ENCODE results near the gene IQGAP2.

The IQGAP2 gene

GRCh38 chr5:76616206-76616605, 213.1 kb downstream of the IQGAP2 start:
- Histone ChIP-seq H3K27me3 (ENCODE audit: control insufficient read depth, insufficient read depth, low read length) (no peaks in the 10 kb centered on the region), H3K4me3 (ENCODE audit: low read length) (no peak overlapping the region), H3K36me3 (ENCODE audit: control insufficient read depth, insufficient read depth, low read length) (peaks cover 5% of the 10 kb centered on the region), H3K27ac (ENCODE audit: low read depth, low read length) (no peak overlapping the region), H3K9ac (ENCODE audit: low read length) (no peak overlapping the region), H3K4me1 (ENCODE audit: control insufficient read depth, insufficient read depth, low read length) (no peaks in the 10 kb centered on the region)

GRCh38 chr5:76617229-76617628, 214.1 kb downstream of the IQGAP2 start:
- Histone ChIP-seq H3K36me3 (ENCODE audit: control insufficient read depth, insufficient read depth, low read length) (peaks cover 5% of the 10 kb centered on the region), H3K9ac (ENCODE audit: low read length) (no peak overlapping the region), H3K4me1 (ENCODE audit: control insufficient read depth, insufficient read depth, low read length) (no peaks in the 10 kb centered on the region), H3K27me3 (ENCODE audit: control insufficient read depth, insufficient read depth, low read length) (no peaks in the 10 kb centered on the region), H3K27ac (ENCODE audit: low read depth, low read length) (no peak overlapping the region), H3K4me3 (ENCODE audit: low read length) (no peak overlapping the region)

GRCh38 chr5:76617675-76618074, 214.6 kb downstream of the IQGAP2 start:
- Histone ChIP-seq H3K27me3 (ENCODE audit: control insufficient read depth, insufficient read depth, low read length) (no peaks in the 10 kb centered on the region), H3K4me1 (ENCODE audit: control insufficient read depth, insufficient read depth, low read length) (no peaks in the 10 kb centered on the region), H3K4me3 (ENCODE audit: low read length) (no peak overlapping the region), H3K36me3 (ENCODE audit: control insufficient read depth, insufficient read depth, low read length) (peaks cover 4% of the 10 kb centered on the region), H3K27ac (ENCODE audit: low read depth, low read length) (no peak overlapping the region), H3K9ac (ENCODE audit: low read length) (no peak overlapping the region)

GRCh38 chr5:76620166-76620565, 217.1 kb downstream of the IQGAP2 start:
- no peak overlapping the region for H3K9ac ChIP-seq (ENCODE audit: low read length)
- no peaks in the 10 kb centered on the region for H3K4me1 ChIP-seq (ENCODE audit: control insufficient read depth, insufficient read depth, low read length)
- H3K4me3 ChIP-seq (ENCODE audit: low read length): no peak overlapping the region
- no peak overlapping the region for H3K27ac ChIP-seq (ENCODE audit: low read depth, low read length)
- H3K27me3 ChIP-seq (ENCODE audit: control insufficient read depth, insufficient read depth, low read length): no peaks in the 10 kb centered on the region
- no peaks in the 10 kb centered on the region for H3K36me3 ChIP-seq (ENCODE audit: control insufficient read depth, insufficient read depth, low read length)

GRCh38 chr5:76622076-76622475, 219.0 kb downstream of the IQGAP2 start:
- H3K27me3 ChIP-seq (ENCODE audit: control insufficient read depth, insufficient read depth, low read length): no peaks in the 10 kb centered on the region
- no peaks in the 10 kb centered on the region for H3K4me1 ChIP-seq (ENCODE audit: control insufficient read depth, insufficient read depth, low read length)
- no peak overlapping the region for H3K9ac ChIP-seq (ENCODE audit: low read length)
- peaks cover 2% of the 10 kb centered on the region for H3K36me3 ChIP-seq (ENCODE audit: control insufficient read depth, insufficient read depth, low read length)
- peak overlapping the region; percentile 52 for H3K27ac ChIP-seq (ENCODE audit: low read depth, low read length)
- peak overlapping the region; percentile 23 for H3K4me3 ChIP-seq (ENCODE audit: low read length)

GRCh38 chr5:76622973-76623596, 220.0 kb downstream of the IQGAP2 start, which contains the start of gene F2RL2:
TSS of gene F2RL2 (minus strand) at chr5:76623403. CDS start at chr5:76623230, 173 bp downstream.
- peak within 1 kb of the TSS; percentile 52 for H3K27ac ChIP-seq (ENCODE audit: low read depth, low read length)
- peaks cover 2% of the 10 kb centered on the region for H3K36me3 ChIP-seq (ENCODE audit: control insufficient read depth, insufficient read depth, low read length)
- H3K27me3 ChIP-seq (ENCODE audit: control insufficient read depth, insufficient read depth, low read length): no peaks in the 10 kb centered on the region
- H3K9ac ChIP-seq (ENCODE audit: low read length): no peak within 1 kb of the TSS
- peak within 1 kb of the TSS; percentile 15 for H3K4me3 ChIP-seq (ENCODE audit: low read length)
- no peaks in the 10 kb centered on the region for H3K4me1 ChIP-seq (ENCODE audit: control insufficient read depth, insufficient read depth, low read length)

- Histone ChIP-seq H3K27me3 (ENCODE audit: control insufficient read depth, insufficient read depth, low read length) (no peaks in the 10 kb centered on the region), H3K27ac (ENCODE audit: low read depth, low read length) (no peak overlapping the region), H3K4me1 (ENCODE audit: control insufficient read depth, insufficient read depth, low read length) (no peaks in the 10 kb centered on the region), H3K36me3 (ENCODE audit: control insufficient read depth, insufficient read depth, low read length) (peaks cover 2% of the 10 kb centered on the region), H3K9ac (ENCODE audit: low read length) (no peak overlapping the region), H3K4me3 (ENCODE audit: low read length) (no peak overlapping the region)
Measured at GRCh38 chr5:76625087-76625815, 222.2 kb downstream of the IQGAP2 start.

GRCh38 chr5:76626738-76627137, 223.7 kb downstream of the IQGAP2 start:
- H3K27me3 ChIP-seq (ENCODE audit: control insufficient read depth, insufficient read depth, low read length): no peaks in the 10 kb centered on the region
- peaks cover 2% of the 10 kb centered on the region for H3K36me3 ChIP-seq (ENCODE audit: control insufficient read depth, insufficient read depth, low read length)
- no peak overlapping the region for H3K4me3 ChIP-seq (ENCODE audit: low read length)
- H3K27ac ChIP-seq (ENCODE audit: low read depth, low read length): no peak overlapping the region
- H3K9ac ChIP-seq (ENCODE audit: low read length): no peak overlapping the region
- H3K4me1 ChIP-seq (ENCODE audit: control insufficient read depth, insufficient read depth, low read length): no peaks in the 10 kb centered on the region

- no peak overlapping the region for H3K9ac ChIP-seq (ENCODE audit: low read length)
- peaks cover 2% of the 10 kb centered on the region for H3K36me3 ChIP-seq (ENCODE audit: control insufficient read depth, insufficient read depth, low read length)
- no peak overlapping the region for H3K4me3 ChIP-seq (ENCODE audit: low read length)
- H3K27me3 ChIP-seq (ENCODE audit: control insufficient read depth, insufficient read depth, low read length): no peaks in the 10 kb centered on the region
- H3K27ac ChIP-seq (ENCODE audit: low read depth, low read length): no peak overlapping the region
- no peaks in the 10 kb centered on the region for H3K4me1 ChIP-seq (ENCODE audit: control insufficient read depth, insufficient read depth, low read length)
Measured at GRCh38 chr5:76634661-76635060, 231.6 kb downstream of the IQGAP2 start.

GRCh38 chr5:76637490-76637889, 234.4 kb downstream of the IQGAP2 start:
- Histone ChIP-seq H3K36me3 (ENCODE audit: control insufficient read depth, insufficient read depth, low read length) (peaks cover 2% of the 10 kb centered on the region), H3K4me3 (ENCODE audit: low read length) (no peak overlapping the region), H3K27ac (ENCODE audit: low read depth, low read length) (no peak overlapping the region), H3K9ac (ENCODE audit: low read length) (no peak overlapping the region), H3K27me3 (ENCODE audit: control insufficient read depth, insufficient read depth, low read length) (no peaks in the 10 kb centered on the region), H3K4me1 (ENCODE audit: control insufficient read depth, insufficient read depth, low read length) (no peaks in the 10 kb centered on the region)

GRCh38 chr5:76638479-76638878, 235.4 kb downstream of the IQGAP2 start:
- H3K4me1 ChIP-seq (ENCODE audit: control insufficient read depth, insufficient read depth, low read length): no peaks in the 10 kb centered on the region
- H3K27me3 ChIP-seq (ENCODE audit: control insufficient read depth, insufficient read depth, low read length): no peaks in the 10 kb centered on the region
- H3K9ac ChIP-seq (ENCODE audit: low read length): no peak overlapping the region
- peaks cover 2% of the 10 kb centered on the region for H3K36me3 ChIP-seq (ENCODE audit: control insufficient read depth, insufficient read depth, low read length)
- no peak overlapping the region for H3K4me3 ChIP-seq (ENCODE audit: low read length)
- H3K27ac ChIP-seq (ENCODE audit: low read depth, low read length): no peak overlapping the region

GRCh38 chr5:76641514-76642120, 238.5 kb downstream of the IQGAP2 start:
- peaks cover under 1% of the 10 kb centered on the region for H3K36me3 ChIP-seq (ENCODE audit: control insufficient read depth, insufficient read depth, low read length)
- H3K4me1 ChIP-seq (ENCODE audit: control insufficient read depth, insufficient read depth, low read length): no peaks in the 10 kb centered on the region
- no peak overlapping the region for H3K9ac ChIP-seq (ENCODE audit: low read length)
- H3K27me3 ChIP-seq (ENCODE audit: control insufficient read depth, insufficient read depth, low read length): no peaks in the 10 kb centered on the region
- no peak overlapping the region for H3K27ac ChIP-seq (ENCODE audit: low read depth, low read length)
- H3K4me3 ChIP-seq (ENCODE audit: low read length): no peak overlapping the region
